GM19351 (cell line): ENCODE measurements around the gene SLC66A1.
"Not testable (repeated sequence)": the region's sequence is repeated elsewhere in the genome, so short reads cannot be mapped to it uniquely, and the experiment has no call there.

ENCODE experiments used
- ATAC-seq: cut with Tn5 transposase; IDR thresholded peaks from one replicate; pipeline ENCODE4 v1.9.1; 2021; ENCODE audit warnings: mild to moderate bottlenecking, moderate library complexity; ENCODE audit not compliant: unreplicated experiment

SLC66A1 gene

GRCh38 chr1:19311931-19312781 lies at the start of gene SLC66A1, which contains the start of gene AKR7A2:
TSS of gene SLC66A1 (plus strand) at chr1:19312326. CDS start at chr1:19317678, 5,352 bp downstream.
TSS of gene AKR7A2 (minus strand) at chr1:19312144. CDS start at chr1:19312124, 20 bp downstream.
- ATAC-seq = peak; percentile 62

DNA sequence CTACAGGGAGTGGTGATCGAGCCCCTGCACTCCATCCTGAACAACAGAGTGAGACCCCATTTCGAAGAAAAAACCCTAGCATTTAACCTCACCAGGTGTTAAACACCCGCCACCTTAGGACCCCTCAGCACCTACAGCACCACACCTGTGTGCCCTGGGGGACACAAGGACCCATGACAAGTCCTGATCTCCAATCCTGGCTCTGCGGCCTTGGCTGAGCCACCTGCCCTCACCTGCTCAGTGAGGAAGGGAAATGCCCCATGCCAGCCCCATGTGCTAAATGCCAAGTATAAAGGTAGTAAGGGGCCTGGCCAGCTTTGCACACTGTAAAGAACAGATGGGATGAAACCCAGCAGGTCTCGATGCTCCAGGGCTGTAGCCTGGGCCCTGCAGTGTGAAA lies 49.4 kb upstream of the SLC66A1 start:
- no peak for ATAC-seq

GRCh38 chr1:19268445-19268844 lies 43.7 kb upstream of the SLC66A1 start:
- no peak for ATAC-seq

GRCh38 chr1:19269427-19270342 lies 42.4 kb upstream of the SLC66A1 start:
- not testable (repeated sequence) for ATAC-seq

GRCh38 chr1:19270343-19270730 lies 41.8 kb upstream of the SLC66A1 start:
- not testable (repeated sequence) for ATAC-seq

DNA sequence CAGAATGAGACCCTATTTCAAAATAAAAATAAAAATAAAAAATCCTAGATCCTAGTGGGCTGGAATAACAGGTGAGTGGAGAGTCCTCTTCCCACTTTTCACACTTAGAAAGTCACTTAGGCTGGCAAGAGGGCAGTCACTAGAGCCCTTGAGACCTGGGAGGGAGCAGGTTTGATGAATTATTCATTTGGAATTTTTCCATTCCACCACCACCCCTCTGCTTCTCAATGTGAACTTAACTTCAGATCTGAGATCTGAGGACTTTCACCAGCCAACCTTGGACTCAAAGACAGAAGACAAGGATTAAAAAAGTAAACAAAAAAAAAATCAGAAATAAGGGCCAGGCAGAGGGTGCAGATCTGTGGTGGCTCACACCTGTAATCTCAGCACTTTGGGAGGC lies 40.1 kb upstream of the SLC66A1 start:
- ATAC-seq = no peak

GRCh38 chr1:19273106-19273843 lies 38.9 kb upstream of the SLC66A1 start:
- no peak for ATAC-seq

- not testable (repeated sequence) for ATAC-seq
These were observed 38.1 kb upstream of the SLC66A1 start for GRCh38 chr1:19273844-19274531.

DNA sequence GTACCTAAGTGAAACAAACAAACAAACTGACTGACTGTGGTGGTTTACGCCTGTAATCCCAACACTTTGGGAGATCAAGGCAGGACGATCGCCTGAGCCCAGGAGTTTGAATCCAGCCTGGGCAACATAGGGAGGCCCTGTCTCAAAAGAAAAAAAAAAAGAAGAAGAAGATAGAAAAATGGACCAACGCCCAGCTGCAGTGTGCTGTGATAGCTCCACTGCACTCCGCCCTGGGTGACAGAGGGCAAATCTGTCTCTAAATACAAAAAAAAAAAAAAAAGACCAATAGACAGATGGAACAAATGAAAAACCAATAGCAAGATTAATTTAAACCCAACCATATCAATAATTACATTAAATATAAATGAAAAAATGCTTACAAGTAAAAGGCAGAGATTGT lies 37.5 kb upstream of the SLC66A1 start:
- no peak for ATAC-seq

DNA sequence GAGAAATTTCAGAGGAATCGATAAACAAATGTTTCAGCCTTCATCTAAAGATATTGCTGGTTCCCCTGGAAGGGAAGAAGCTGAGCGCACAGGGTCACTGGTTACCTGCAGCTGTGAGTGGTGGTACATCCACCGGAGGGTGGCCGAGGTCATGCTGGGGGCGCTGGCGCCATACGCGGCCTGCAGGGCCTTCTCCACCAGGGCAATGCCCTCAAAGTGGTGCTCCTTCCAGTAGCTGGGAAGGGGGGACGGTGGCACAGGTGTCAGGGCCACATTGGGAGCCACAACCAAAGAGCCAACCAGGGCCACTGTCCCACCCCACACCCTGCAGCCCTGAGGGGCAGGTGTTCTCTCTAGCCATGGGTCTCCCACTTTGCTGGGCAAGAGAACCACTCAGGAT lies 28.2 kb upstream of the SLC66A1 start:
- no peak for ATAC-seq

GRCh38 chr1:19284881-19285280 lies 27.2 kb upstream of the SLC66A1 start:
- no peak for ATAC-seq

DNA sequence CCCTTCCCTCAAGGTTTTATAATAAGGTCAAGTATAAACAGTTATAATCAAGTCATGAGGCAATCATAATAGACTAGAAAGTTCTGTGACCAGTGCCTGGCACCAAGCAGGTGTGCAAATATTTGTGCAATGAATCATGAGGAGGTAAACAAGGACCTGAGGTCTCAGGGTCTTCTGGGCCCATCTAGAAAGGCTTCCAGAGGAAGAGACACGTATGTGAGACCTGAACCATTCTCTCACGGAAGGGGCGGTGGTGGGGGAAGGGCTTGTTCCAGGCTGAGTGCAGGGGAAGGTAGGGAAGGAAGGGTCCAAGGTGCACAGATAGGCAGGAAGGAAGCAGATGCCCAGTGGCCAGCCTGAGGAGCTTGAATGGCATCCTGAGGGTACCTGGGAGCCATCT lies 26.8 kb upstream of the SLC66A1 start:
- ATAC-seq = not testable (repeated sequence)

- ATAC-seq = not testable (repeated sequence)
These were observed 26.3 kb upstream of the SLC66A1 start for GRCh38 chr1:19285807-19286206.

- no peak for ATAC-seq
These were observed 24.5 kb upstream of the SLC66A1 start for GRCh38 chr1:19287436-19288185.

- not testable (repeated sequence) for ATAC-seq
These were observed 23.5 kb upstream of the SLC66A1 start, which contains the start of gene AKR7A3 for GRCh38 chr1:19288324-19289241. TSS of gene AKR7A3 (minus strand) at chr1:19288770. CDS start at chr1:19288709, 61 bp downstream.

DNA sequence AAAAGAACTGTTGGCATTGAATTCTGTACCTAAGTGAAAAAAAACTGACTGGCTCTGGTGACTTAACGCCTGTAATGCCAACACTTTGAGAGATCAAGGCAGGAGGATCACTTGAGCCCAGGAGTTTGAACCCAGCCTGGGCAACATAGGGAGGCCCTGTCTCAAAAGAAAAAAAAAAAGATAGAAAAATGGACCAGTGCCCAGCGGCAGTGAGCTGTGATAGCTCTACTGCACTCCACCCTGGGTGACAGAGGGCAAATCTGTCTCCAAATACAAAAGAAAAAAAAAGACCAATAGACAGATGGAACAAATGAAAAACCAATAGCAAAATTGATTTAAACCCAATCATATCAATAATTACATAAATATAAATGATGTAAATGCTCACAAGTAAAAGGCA lies 22.9 kb upstream of the SLC66A1 start:
- no peak for ATAC-seq

DNA sequence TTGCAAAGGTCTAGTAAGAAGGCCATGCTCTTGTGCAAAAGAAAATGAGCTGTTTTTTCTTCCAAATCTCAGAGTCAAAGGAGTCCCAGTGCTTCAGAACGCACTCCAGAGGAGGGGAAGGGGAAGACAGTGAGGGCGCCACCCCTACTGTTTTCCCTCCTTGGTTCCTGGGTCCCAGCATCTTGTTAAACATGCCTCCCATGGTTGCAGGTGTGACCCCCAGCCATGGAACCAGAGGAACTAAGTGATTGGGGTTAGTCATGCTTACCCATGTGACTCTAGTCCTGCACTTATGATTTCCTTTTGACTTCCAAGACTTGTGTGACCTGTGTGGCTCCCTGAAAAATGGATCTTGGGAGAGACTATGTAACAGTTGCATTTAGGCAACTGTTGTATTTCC lies 17.5 kb upstream of the SLC66A1 start:
- ATAC-seq = no peak

DNA sequence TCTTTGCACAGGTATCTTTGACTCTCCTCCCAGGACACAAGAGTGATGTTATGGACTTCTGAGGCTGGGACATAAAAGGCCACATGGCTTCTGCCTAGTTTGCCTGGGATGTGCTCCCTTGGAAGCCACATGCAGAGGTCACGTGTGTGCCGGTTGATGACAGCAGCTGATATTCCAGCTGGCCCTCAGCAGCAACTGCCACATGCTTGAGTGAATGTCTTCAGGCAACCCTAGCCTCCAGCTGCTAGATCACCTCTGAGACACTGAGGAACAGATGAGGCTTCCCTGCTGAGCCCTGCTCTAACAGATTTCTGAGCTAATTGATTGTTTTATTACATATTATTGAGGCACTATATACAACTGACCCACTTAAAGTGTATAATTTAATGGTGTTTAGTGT lies 11.9 kb upstream of the SLC66A1 start:
- ATAC-seq = no peak
